GM18499 (cell line): ENCODE data around the gene SREBF1.

Experiments used
- ATAC-seq: cut with Tn5 transposase; IDR thresholded peaks from one replicate; pipeline ENCODE4 v1.9.1; 2021; ENCODE audit warnings: moderate number of reproducible peaks; ENCODE audit not compliant: insufficient read depth, unreplicated experiment

SREBF1 gene

GRCh38 chr17:17842111-17842876 is 5.5 kb upstream of the SREBF1 start:
- no peak for ATAC-seq

DNA sequence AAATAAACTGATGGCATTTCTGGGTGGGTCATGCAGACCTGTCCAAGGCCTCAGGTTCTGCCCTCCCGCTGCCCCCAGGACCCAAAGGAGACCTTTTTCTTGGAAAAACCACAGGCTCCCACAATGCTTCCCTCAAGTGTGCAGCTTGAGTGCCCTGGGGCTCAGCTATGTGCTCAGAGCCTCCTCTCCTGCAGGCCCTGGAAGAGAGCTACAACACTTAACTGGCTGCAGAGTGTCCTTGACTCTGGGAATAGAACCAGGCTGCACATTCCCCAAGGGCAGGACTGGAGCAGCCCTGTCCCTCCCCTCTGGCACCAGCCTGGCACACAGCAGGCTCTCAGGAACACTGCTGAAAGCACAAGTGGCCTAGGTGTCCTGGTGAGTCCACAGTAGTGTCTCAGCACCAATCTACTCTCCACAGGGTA is 4.8 kb upstream of the SREBF1 start:
- ATAC-seq, result no peak

DNA sequence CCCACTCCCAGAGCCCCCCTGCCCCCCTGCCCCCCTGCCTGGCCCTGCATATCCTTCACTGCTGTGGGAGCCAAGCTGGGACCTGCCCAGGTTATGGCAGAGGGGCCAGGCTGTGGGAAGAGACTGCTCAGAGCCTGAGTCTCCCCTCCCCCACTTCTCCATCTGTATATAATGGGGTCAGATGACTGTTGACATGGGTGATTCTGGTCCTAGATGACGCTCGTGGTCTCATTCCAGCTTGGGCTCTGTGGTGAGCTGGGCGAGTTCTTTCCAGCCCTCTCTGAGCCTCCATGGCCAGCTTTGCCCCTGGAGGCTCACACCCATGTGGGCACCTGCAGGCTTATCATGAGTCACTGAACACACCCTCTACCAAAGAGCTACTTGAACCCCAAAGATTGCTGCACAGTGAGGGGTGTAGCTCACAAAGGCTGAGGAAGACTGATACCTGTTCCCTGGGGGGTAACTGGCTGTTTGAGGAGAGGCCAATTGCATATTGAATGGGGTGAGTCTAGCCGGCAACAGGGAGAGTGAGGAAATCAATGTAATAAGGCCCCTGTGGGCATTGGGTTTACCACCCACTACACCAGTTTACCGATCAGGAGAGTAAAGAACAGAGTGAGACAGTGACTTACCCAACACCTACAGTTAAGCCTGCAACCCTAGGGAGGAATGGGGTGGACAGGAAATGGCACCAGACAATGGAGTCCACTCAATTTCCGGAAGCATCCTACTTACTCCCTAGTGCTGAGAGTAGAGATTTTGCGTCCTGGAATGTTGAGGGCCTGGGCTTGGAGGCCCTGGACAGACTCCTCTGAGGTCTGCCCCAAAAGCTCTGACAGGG is 4.2 kb upstream of the SREBF1 start:
- no peak for ATAC-seq

GRCh38 chr17:17839791-17840707 is 3.3 kb upstream of the SREBF1 start:
- ATAC-seq, result no peak

DNA sequence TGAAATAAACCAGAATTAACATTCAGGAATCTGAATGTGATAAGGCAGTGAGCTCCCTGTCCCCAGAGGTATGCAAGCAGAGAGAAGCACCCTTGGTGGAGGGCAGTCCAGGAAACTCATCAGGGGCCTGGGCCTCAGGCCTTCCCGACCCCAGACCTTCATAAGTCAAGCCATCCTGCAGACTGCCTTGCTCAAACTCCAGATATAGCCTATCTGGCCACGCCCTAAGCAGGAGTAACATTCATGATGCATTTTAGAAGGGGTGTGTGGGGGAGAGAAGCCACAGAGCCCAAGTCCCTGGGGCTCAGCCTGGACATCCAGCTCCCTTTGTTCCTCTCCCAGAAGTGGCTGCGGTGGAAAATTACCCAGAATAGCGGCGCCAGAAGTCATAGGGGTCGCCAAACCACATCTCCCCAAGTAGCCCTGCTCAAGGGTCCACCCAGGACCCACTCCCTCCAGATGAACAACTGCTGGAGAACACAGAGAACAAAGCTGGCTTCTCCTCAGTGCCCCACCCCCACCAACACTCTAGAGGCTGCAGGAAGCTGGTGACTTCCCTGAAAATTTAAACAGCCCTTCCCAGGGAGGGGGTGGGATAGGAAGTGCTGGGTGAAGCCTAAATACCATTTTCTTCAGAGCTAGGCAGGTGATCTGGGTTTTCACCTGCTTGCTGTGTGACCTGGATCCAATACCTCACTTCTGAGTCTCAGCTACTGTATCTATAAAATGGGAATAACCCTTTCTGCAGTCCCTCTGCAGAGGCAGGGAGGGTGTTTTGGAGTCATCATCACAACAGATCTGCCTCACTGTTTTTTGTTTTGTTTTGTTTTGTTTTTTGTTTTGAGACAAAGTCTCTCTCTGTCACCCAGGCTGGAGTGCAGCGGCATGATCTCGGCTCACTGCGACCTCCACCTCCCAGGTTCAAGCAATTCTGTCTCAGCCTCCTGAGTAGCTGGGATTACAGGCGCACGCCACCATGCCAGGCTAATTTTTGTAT is 1.5 kb upstream of the SREBF1 start:
- no peak for ATAC-seq

GRCh38 chr17:17837380-17837821 is 615 bp upstream of the SREBF1 start:
- ATAC-seq, result no peak

- ATAC-seq, result peak; percentile 29
These were observed 452 bp downstream of the SREBF1 start for GRCh38 chr17:17836250-17836817.

- ATAC-seq, result no peak
These were observed 1.2 kb downstream of the SREBF1 start for GRCh38 chr17:17835415-17836249.

DNA sequence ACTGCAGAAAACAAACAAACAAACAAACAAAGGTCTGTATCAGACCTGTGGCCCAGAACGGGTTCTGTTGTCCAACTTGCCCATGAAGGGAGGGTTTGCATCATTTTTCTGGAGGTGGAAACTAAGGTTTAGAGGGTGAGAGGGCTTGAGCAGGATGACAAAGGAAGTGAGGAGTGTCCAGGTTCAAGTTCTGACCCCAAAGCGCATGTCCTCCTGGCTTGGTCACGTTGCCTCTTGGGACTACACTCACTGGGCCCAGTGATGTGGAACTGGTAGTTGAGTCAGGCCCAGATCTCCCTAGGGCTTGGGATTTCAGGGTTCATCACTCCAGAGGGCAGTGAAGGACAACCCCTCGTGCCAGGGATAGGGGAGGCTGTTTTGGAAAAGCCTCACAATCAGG is 1.8 kb downstream of the SREBF1 start:
- ATAC-seq, result no peak

DNA sequence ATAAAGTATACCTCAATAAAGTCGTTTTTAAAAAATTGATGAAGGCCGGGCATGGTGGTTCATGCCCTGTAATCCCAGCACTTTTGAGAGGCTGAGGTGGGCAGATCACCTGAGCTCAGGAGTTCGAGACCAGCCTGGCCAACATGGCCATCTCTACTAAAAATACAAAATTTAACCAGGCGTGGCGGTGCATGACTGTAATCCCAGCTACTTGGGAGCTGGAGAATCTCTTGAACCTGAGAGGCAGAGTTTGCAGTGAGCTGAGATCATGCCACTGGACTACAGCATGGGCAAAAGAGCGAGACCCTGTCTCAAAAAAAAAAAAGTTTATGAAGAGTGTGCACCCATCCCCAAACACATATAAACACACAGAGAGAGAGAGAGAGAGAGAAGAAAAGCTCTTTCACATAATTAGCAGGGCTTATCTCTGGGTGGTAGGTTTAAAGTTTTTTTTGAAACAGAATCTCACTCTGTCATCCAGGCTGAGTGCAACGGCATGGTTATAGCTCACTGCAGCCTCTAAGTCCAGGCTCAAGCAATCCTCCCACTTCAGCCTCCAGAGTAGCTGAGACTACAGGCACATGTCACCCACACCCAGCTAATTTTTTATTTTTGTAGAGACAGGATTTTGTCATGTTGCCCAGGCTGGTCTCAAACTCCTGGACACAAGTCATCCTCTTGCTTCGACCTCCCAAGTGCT is 3.0 kb downstream of the SREBF1 start:
- ATAC-seq, result no peak

DNA sequence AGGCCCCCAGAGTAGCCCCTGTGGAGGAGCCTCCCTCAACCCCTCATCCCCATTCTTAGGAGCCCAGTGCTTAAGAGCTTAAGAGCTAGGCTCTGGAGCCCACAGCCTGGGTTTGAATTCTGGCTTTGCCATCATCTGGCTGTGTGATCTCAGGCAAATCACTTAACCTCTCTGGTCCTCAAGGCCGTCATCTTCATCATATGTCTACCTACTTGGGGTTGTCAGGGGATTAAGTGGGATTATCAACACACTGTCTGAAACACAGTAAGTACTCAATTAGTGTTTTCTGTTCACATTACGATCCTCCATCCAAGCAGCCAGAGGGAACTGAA is 4.8 kb downstream of the SREBF1 start:
- no peak for ATAC-seq

DNA sequence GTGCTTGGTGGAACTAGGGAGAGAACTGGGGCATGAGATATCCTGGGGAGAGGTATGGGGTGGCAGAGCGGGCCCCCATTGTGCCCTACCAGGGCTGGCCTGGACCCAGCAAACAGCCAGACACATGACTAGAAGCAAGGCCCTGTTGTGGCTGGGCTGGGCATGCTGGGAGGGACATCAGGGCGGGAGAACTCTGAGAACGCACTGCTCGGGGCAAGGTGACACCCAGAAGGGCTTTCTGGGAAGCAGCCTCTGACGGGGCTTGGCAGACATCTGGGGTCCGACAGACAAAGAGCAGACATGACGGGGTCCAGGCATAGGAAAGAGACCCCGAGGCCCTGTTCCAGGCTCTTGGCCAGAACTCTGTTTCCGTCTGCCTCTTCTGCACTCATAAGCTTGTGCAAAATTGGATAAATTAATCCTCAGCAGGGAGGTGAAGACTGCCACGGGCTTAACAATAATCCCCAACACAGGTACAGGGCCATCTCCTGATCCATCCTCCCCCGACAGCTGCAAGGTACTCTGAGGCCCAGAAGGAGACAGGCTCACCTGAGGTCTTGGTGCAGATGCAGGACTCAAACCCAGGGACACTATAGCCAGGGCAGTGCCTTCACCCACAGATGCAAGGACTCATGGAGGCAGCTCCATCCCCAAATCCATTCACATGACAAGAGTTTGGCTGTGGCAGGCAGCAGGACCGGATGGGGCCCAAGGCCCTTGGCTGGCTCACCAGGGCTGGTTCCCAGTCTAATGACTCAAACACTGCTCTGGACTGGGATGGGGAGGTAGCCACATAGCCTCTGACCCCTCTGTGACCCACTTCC is 5.4 kb downstream of the SREBF1 start:
- ATAC-seq, result no peak

- ATAC-seq, result no peak
These were observed 6.0 kb downstream of the SREBF1 start for GRCh38 chr17:17830740-17831207.

- ATAC-seq, result no peak
These were observed 6.6 kb downstream of the SREBF1 start for GRCh38 chr17:17830269-17830567.

- ATAC-seq, result no peak
These were observed 8.8 kb downstream of the SREBF1 start for GRCh38 chr17:17827826-17828621.
